GM04503 (cell line): Measurements from ENCODE around the gene HGS.

Experiments
- DNase-seq: peaks from one replicate; pipeline ENCODE4 v3.0.0-alpha.2; 2012; ENCODE audit warnings: low read depth

HGS gene

DNA sequence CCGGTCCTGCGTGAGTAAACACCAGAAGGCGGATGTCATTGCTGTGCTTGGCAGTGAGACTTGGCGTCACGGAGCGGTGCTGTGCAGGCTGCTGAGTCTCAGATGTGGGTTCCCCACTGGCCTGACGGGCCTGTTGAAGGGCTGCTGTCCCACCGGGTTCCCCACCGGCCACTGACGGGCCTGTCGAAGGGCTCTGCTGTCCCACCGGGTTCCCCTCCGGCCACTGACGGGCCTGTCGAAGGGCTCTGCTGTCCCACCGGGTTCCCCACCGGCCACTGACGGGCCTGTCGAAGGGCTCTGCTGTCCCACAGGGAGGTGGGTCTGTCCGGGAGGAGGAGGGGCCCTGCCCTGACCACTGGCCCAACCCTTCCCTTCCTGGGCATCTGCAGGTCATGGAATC lies 2.8 kb downstream of the HGS start:
- no peak for DNase-seq

DNA sequence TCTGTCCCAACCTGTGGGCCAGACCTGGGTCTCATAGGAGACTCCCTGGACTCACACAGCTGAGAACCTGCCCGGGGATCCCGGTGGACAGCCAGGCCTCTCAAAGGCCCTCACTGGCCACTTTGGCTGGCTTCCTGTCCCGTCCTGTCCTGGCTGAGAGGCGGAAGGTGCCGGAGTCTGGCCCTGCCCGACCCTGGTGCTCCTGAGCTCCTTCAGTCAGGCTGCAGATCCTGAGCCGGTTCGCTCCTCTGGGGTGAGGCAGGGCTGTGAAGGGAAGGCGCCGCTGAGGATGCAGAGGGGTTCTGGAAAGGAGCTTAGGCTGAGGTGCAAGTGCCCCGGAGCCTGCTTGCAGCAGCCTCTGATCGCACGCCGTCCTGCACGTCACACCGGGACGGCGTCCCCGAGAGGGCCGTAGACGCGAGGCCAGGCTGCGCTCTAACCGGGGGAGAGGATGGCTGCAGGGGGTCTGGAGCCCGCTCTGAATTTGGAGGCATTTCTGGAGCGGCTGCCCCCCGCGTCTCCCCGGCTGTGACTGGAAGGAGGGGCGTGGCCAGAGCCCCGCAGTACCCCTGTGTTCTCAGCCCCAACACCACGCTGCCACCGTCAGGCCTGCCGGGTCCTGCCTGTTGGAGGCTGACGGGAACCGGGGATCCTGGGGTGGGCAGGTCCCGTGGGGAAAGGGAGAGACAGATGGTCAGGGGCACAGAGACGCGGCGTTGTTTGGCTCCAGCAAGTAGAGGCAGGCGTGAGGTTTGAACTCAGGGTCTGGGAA lies 4.1 kb downstream of the HGS start:
- no peak for DNase-seq

DNA sequence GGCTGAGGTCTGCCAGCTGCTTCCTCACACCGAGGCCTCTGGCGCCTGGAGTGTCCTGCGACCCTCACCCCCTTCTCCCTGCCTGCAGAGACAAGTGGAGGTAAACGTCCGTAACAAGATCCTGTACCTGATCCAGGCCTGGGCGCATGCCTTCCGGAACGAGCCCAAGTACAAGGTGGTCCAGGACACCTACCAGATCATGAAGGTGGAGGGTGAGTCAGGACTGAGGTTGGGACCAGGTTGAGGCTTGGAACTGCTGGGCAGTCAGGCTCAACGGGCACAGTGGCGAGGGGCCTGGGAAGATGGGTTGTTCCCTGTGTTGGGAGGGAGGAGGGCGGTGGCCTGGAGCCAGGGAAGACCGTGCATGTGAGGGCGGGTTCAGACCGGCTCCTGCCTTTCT lies 4.8 kb downstream of the HGS start:
- DNase-seq: no peak

DNA sequence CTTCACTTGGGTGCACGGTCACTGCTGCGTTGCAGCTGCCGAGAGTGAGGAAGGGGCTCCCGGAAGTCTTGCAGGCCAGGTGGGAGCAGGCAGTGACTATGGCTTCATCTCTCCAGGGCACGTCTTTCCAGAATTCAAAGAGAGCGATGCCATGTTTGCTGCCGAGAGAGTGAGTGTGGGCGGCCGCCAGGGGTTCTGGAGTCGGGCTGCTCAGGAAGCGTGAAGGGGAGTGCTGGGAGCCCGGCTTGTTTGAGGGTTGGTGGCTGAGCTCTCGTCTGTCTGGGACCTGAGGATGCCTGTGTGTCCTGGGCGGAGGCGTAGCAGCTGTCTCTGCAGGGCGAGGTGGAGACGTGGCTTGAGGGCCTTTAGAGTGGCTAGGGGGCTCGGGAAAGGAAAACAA lies 6.3 kb downstream of the HGS start:
- DNase-seq: no peak

DNA sequence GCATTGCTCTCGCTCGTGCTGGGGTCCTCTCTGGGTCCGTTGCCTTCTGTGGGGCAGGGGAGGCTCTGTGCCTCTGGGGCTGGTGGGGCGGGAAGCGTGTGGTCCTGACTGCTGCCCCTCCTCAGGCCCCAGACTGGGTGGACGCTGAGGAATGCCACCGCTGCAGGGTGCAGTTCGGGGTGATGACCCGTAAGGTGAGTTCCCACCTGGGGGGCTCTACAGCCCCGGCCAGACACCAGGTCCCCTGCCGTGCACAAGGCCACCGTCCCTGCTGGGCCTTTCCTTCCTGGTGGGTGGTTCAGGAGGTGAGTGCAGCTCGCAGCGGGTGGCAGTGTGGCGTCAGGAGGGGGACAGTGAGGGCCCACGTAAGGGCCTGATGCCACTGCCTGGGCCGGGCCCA lies 6.7 kb downstream of the HGS start:
- no peak for DNase-seq

DNA sequence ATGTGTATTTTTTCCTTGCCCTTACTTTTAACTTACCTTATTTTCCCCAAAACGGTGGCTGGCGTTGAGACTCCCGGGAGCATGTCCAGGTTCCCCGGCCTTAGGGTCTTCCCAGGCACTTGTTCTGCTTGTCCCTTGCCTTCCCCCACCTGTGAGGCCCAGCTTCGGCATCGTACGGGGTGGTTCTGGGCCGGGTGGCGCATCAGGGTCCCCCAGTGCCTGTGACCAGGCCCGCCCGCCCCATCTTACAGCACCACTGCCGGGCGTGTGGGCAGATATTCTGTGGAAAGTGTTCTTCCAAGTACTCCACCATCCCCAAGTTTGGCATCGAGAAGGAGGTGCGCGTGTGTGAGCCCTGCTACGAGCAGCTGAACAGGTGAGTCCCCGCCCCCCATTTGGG lies 7.4 kb downstream of the HGS start:
- no peak for DNase-seq

DNA sequence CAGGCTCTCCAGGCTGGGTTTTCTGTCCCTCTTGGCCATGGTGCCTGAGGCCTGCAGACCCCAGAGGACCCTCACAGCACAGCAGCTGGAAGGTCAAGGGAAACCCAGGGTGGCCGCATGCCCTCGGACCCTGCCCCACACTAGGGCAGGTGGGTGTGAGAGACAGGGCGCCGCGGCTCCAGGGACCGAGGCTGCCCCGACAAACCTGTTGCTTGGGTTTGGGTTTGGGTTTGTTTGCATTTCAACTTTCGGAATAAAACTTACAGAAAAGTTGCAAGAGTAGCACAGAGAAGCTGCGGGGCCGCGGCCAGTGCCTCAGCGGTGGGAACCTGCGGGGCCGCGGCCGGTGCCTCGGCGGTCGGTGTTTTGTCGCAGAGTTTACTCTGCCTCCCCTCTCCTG lies 7.8 kb downstream of the HGS start:
- DNase-seq: no peak

DNA sequence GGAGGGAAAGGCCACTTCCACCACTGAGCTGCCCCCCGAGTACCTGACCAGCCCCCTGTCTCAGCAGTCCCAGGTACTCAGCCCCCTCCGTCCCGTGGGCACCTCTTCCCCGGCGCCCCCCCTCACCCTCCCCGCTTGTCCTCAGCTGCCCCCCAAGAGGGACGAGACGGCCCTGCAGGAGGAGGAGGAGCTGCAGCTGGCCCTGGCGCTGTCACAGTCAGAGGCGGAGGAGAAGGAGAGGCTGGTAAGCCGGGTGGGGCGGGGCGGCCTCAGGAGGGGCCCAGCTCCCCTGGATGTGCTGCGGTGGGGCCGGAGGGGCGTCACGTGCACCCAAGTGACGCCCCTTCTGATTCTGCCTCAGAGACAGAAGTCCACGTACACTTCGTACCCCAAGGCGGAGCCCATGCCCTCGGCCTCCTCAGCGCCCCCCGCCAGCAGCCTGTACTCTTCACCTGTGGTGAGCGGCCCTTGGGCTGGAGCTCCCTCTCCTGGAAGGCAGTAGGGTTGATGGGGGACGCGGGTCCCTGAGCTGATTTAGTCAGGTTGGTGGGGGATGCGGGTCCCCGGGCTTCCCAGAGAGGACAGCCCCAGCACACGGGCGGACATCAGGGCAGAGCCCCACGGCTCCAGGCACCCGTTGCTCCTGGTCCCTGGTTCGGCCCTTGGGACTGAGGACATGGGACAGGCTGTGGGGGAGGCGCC lies 9.8 kb downstream of the HGS start:
- no peak for DNase-seq

DNA sequence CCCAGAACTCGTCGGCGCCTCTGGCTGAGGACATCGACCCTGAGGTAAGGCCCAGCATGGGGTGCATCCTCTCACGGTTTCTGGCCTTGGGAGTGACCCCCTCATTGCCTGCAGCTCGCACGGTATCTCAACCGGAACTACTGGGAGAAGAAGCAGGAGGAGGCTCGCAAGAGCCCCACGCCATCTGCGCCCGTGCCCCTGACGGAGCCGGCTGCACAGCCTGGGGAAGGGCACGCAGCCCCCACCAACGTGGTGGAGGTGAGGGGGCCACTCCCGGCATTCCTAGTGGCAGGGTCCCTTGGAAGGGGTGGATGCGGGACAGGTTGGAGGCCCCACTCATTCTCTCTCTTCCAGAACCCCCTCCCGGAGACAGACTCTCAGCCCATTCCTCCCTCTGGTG lies 11.0 kb downstream of the HGS start:
- no peak for DNase-seq

DNA sequence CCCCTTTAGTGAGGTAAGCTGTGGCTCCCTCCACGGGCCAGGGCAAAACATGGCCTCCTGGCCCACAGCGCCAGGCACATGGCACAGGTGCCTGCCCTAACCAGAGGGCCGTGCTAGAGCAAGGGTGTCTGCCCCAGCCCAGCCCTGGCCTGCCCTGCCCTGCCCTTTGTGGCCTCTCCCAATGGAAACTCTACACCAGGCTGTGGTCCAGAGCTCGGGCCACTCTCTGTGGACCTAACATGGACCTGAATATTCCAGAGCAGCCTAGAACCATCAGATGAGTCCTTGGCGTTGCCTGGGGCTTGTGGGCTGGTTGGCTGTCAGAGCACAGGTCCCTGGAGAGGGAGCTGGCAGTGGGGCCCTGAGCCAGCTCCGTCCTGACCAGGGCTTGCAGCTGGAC lies 11.4 kb downstream of the HGS start:
- DNase-seq: no peak

DNA sequence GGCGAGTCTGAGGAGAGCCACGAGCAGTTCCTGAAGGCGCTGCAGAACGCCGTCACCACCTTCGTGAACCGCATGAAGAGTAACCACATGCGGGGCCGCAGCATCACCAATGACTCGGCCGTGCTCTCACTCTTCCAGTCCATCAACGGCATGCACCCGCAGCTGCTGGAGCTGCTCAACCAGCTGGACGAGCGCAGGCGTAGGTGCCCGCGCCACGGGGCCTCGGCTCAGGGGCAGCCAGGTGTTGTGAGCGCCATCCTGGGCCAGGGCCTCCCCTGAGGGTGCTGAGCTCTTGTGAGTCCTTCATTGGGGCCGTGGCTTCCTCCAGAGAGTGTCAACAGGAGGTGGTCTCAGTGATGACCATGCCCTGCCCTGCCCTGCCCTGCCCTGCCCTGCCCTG lies 12.0 kb downstream of the HGS start:
- DNase-seq: no peak

DNA sequence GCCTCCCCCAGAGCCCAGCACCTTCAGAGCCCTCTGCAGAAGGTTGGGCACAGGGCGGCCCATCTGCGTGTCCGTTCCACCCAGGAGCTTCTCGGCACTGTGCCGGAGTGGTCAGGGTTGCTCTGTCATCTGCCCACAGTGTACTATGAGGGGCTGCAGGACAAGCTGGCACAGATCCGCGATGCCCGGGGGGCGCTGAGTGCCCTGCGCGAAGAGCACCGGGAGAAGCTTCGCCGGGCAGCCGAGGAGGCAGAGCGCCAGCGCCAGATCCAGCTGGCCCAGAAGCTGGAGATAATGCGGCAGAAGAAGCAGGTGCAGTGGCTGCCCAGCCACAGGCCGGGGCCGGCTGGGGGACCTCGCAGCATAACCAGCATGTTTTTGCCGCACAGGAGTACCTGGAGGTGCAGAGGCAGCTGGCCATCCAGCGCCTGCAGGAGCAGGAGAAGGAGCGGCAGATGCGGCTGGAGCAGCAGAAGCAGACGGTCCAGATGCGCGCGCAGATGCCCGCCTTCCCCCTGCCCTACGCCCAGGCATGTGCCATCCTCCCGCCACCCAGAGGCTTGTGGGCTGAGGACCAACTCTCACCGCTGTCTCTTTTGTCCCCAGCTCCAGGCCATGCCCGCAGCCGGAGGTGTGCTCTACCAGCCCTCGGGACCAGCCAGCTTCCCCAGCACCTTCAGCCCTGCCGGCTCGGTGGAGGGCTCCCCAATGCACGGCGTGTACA lies 12.6 kb downstream of the HGS start:
- no peak for DNase-seq

DNA sequence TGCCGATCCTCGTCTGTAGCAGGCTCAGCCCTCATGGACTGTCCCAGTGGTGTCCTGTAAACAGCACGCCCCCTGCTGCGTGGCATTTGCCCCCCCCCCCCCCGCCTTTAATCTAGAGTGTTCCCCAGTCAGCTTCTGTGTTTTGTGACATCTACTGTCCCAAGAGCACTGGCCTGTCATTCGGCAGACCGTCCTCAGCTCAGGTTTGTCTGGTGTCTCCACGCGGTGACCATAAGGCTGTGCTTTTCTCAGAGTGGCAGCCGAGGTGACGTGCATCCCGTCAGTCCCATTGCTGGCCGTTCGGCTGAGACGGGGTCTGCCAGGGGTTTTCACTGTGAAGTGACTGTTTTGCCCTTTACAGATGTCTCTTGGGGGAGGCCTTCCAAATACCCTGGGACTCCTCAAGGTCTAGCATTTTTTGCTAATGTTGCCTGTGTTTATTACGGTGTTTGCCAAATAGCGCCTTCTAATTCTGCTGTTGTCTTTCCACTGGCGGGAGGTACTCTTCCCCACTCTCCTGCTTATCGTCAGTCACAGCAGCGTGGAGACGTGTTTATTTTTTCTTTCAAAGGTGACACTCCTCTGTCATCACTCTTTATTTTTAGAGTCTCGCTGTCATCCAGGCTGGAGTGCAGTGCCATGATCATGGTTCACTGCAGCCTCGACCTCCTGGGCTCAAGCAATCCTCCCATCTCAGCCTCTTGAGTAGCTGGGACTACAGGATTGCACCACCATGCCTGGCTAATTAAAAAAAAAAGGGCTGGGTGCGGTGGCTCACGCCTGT lies 13.6 kb downstream of the HGS start:
- no peak for DNase-seq

DNA sequence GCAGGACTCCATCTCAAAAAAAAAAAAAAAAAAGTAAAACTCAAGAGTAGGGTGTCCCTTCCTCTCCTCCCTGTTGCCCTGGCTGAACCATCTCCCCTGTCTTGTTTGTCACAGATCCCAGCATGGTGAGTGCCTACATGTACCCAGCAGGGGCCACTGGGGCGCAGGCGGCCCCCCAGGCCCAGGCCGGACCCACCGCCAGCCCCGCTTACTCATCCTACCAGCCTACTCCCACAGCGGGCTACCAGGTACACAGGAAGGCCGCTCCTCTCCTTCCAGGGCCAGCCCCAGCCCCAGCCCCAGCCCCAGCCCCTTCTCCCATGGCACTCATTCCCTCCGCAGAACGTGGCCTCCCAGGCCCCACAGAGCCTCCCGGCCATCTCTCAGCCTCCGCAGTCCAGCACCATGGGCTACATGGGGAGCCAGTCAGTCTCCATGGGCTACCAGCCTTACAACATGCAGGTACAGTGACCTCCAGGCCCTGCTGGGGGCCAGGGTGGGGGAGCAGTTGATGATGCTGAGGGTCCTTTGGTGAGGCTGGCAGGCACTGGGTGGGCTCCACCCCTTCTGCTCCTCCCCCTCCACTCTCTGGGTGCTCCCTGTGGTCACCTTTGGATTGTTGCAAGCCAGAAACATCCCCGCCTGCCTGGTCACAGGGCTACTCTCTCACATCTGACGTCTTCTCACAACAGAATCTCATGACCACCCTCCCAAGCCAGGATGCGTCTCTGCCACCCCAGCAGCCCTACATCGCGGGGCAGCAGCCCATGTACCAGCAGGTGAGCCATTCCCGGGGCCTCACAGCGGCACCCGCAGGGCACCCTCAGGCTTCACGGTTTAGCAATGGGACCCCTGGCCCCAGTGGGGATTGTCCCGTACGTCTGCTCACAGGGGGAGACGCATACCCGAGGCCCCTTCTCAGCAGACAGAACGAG lies 16.8 kb downstream of the HGS start:
- DNase-seq: no peak

DNA sequence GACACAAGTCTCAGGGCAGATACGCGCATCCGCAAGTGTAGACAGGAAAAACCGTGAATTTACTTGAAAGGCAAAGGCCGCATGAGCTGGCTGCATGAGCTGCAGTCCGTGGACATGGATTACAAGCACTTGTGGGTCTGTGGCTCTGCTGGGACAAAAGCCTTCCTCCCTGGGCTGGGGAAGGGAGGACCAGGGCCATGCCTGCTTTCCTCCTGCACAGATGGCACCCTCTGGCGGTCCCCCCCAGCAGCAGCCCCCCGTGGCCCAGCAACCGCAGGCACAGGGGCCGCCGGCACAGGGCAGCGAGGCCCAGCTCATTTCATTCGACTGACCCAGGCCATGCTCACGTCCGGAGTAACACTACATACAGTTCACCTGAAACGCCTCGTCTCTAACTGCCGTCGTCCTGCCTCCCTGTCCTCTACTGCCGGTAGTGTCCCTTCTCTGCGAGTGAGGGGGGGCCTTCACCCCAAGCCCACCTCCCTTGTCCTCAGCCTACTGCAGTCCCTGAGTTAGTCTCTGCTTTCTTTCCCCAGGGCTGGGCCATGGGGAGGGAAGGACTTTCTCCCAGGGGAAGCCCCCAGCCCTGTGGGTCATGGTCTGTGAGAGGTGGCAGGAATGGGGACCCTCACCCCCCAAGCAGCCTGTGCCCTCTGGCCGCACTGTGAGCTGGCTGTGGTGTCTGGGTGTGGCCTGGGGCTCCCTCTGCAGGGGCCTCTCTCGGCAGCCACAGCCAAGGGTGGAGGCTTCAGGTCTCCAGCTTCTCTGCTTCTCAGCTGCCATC lies 17.7 kb downstream of the HGS start:
- no peak for DNase-seq

DNA sequence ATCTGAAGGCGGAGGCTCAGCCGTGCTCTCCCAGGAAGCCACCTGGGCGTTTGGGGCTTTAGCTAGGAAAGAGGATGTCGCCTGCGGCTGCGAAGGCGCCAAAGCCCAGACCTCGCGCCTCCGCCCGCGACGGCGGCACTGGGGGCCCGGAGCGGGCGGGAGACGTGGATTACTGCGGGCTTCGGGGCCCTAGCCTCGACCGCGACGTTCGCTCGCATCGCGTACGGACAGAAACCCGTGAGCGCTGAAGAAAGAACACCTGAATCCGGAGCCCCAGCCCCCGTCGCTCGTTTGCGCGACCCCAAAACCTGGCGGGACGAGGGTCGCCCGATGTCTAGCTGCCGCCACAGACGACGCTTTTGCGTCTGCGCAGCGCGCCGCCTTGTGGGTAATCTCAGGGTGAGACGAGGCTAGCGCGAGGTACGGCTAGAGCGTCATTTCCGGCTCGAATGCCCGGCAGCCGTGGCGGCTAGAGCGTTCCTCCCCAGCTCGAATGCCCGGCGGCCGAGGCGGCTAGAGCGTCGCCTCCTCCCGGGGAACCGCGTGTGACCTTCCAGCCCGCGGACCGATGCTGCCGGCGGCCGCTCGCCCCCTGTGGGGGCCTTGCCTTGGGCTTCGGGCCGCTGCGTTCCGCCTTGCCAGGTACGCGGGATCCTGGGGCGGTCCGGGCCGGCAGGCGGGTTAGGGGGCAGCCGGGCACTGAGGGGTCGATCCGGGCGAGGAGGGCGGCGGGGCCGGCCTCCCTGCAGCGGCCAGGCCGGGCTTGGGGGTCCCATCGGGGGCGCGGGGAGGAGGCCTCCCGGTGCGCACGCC lies 19.3 kb downstream of the HGS start, which contains the start of gene MRPL12:
TSS of gene MRPL12 (plus strand) at position 434 of the 813 bp plus-strand sequence. CDS start at position 569, 135 bp downstream.
- DNase-seq: peak; percentile 42

DNA sequence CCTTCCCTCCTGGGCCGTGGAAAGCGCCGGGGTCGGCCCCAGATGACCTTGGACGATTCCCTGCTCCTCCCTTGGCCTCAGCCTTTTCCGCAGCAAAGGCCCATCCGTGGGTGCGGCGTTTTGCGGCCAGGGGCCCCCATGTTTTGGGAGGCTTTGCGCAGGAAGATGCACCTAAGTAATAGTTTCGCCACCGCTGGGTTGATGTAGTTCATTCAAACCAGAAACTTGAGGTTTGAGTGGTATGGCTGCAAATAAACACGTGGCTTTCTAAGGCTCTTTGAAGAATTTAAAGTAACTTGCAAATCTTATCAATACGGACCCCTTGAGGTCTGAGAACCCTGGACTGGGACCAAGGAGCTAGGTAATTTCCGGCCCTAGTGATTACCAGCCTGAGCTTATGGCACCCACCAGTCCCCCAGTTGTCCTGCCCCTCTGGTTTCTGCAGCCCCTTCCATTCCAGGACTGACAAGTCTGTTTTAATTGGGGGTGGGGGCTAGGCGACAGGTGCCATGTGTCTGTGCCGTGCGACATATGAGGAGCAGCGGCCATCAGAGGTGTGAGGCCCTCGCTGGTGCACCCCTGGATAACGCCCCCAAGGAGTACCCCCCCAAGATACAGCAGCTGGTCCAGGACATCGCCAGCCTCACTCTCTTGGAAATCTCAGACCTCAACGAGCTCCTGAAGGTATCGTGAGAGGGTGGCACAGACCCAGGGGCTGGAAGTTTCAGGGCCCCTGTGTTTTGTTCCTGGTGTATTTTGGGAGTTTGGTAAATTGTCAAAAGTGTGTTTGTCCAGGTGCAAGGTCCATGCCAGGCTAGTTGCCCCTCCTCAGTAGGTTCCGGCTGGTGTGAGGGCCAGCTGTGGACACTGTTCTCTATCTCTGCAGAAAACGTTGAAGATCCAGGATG lies 20.2 kb downstream of the HGS start:
- no peak for DNase-seq

DNA sequence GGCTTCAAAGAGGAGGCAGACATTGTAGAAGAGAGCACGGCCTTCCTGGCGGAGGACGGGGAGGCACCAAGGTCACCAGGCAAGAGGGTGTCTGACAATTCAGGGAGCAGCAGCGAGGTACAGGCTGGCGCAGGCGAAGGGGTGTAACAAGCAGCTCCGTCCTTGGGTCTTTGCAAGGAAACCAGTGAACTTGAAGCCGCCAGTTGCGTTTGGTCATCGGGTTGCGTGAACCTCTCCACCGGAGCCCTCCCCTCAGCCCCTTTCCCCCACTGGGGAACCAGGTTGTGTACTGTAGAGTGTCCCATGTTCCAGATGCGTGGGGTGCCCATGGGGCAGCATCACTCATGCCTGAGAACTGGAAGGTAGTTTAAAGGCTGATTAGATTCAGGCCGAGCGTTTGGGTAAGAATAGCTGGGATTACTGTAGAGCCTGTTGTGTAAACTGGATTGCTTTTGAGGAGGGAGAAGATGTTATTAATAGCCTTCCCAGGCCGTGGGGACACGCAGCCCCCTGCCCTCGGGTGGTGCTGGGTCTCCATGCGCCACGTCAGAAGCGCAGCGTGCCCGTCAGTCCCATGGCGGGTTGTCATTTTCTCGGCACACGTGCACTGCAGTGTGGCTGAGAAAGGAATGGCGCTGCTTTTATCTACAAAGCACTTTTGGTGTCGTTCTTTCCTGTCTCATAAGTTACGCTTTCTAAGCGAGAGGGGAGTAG lies 21.9 kb downstream of the HGS start:
- DNase-seq: no peak
